Body of pancreas (tissue), 4 donors: ENCODE results near the gene SLC10A7. TPM values are rescaled to one million over a fixed set of nuclear protein-coding genes. Genes with fewer than 3 reads are reported as not detected.

Experiments
- ATAC-seq: fragments of 150-250 bp; one replicate; pipeline ENCODE4 v1.9.1; 2016
- DNase-seq, 4 donors: peaks; one replicate each; pipeline ENCODE4 v3.0.0-alpha.2; 2019
- H3K27ac ChIP-seq, 4 donors: fragments of 200-600 bp; sonication (generic); 1 replicate in 3 of 4; 2 replicates in 1 of 4; pipeline versions ENCODE4 v1.5.1 to v1.6.1; 2016 to 2019; ENCODE audit warnings: mild to moderate bottlenecking in 1 of 4, mixed read lengths in 1 of 4, moderate library complexity in 1 of 4
- H3K27me3 ChIP-seq, 2 donors: fragments of 200-600 bp; sonication (generic); one replicate each; pipeline ENCODE4 v1.6.0; 2016; ENCODE audit warnings: mild to moderate bottlenecking in 1 of 2
- H3K36me3 ChIP-seq, 2 donors: fragments of 200-600 bp; sonication (generic); replicated peaks in 1 of 2; 2 replicates each; pipeline ENCODE4 v1.5.1; 2016; ENCODE audit warnings: low read depth in 2 of 2; ENCODE audit not compliant: insufficient read depth in 1 of 2
- H3K4me1 ChIP-seq: fragments of 200-600 bp; sonication (generic); one replicate; pipeline ENCODE4 v1.6.0; 2016
- H3K4me3 ChIP-seq, 2 donors: fragments of 200-600 bp; sonication (generic); 1 replicate in 1 of 2; 2 replicates in 1 of 2; pipeline ENCODE4 v1.5.1; 2016 to 2019
- H3K9me3 ChIP-seq, 3 donors: fragments of 200-600 bp; sonication (generic); 1 replicate in 2 of 3; 2 replicates in 1 of 3; pipeline ENCODE4 v1.5.1; 2016
- CTCF ChIP-seq, 7 experiments: fragments of 450-650 bp in 4 of 7; fragments of 200-600 bp in 3 of 7; sonication (generic) in 3 of 7; IDR thresholded peaks; one replicate each; pipeline ENCODE4 v1.5.1; 2016 to 2019; ENCODE audit warnings: antibody characterized with exemption in 7 of 7
- POLR2A ChIP-seq, 3 donors: fragments of 450-650 bp; IDR thresholded peaks; one replicate each; pipeline ENCODE4 v1.6.1; 2016; ENCODE audit warnings: antibody characterized with exemption in 3 of 3, mild to moderate bottlenecking in 2 of 3
- WGBS, 2 donors: methylation state at CpG; one replicate each; pipeline ENCODE4 v1.1.5; 2017; 5-methylcytosine and 5-hydroxymethylcytosine counted together
- intact Hi-C: fragments of 100-400 bp; cut with DNase I; formaldehyde crosslinking; loops from one replicate; pipeline ENCODE4 v1.15.1; 2023
- total RNA-seq, 2 donors: library from RNA; depleted of rRNA; stranded (reverse); fragments of >200 nt; gene quantifications; one replicate each; pipeline ENCODE4 v1.1.0, GENCODE V29; 2016

Gene SLC10A7
- total RNA-seq, 2 donors from 2014 or later = 10.4 to 13.5 TPM

- Histone ChIP-seq H3K36me3 (no peaks in the 10 kb centered on the region), H3K4me3 (no peak overlapping the region), H3K27me3 (no peaks in the 10 kb centered on the region), H3K27ac (no peak overlapping the region), H3K4me1 (peaks cover 13% of the 10 kb centered on the region), H3K9me3 (no peaks in the 10 kb centered on the region)
- TF ChIP-seq POLR2A (IDR thresholded peaks at IDR 0.05) (no peak), CTCF (IDR thresholded peaks at IDR 0.05) (no peak)
- ATAC-seq (no peak), DNase-seq (no peak)
- intact Hi-C loops = no loop called here
- 85 to 88% methylated on average over 2 of the region's 2 CpGs for WGBS, 2 donors
Measured at GRCh38 chr4:146333895-146334262, 187.9 kb downstream of the SLC10A7 start.

GRCh38 chr4:146333187-146333894, 188.4 kb downstream of the SLC10A7 start:
- Histone ChIP-seq H3K27me3 (no peaks in the 10 kb centered on the region), H3K36me3 (no peaks in the 10 kb centered on the region), H3K4me3 (no peak overlapping the region), H3K27ac (no peak overlapping the region), H3K4me1 (peaks cover 13% of the 10 kb centered on the region), H3K9me3 (no peaks in the 10 kb centered on the region)
- 54 to 60% methylated on average over 4 of the region's 4 CpGs for WGBS, 2 donors
- intact Hi-C loops = no loop called here
- no peak for TF ChIP-seq CTCF (IDR thresholded peaks at IDR 0.05)
- ATAC-seq (no peak), DNase-seq (no peak)

GRCh38 chr4:146330392-146330791, 191.3 kb downstream of the SLC10A7 start:
- WGBS, 2 donors = 83 to 95% methylated on average over 4 of the region's 4 CpGs
- TF ChIP-seq POLR2A (IDR thresholded peaks at IDR 0.05) (no peak), CTCF (IDR thresholded peaks at IDR 0.05) (no peak)
- intact Hi-C loops = no loop called here

GRCh38 chr4:146329050-146329716, 192.6 kb downstream of the SLC10A7 start:
- Histone ChIP-seq H3K4me3 (no peak overlapping the region), H3K9me3 (no peaks in the 10 kb centered on the region), H3K4me1 (no peaks in the 10 kb centered on the region), H3K27ac (no peak overlapping the region), H3K27me3 (no peaks in the 10 kb centered on the region), H3K36me3 (no peaks in the 10 kb centered on the region)
- no peak for DNase-seq
- no peak for ATAC-seq
- TF ChIP-seq CTCF (IDR thresholded peaks at IDR 0.05) = no peak
- TF ChIP-seq POLR2A (IDR thresholded peaks at IDR 0.05) = no peak
- intact Hi-C loops = no loop called here

More at GRCh38 chr4:146330392-146330791, 191.3 kb downstream of the SLC10A7 start:
- H3K4me3 ChIP-seq = no peak overlapping the region
- no peaks in the 10 kb centered on the region for H3K27me3 ChIP-seq
- no peak for DNase-seq
- H3K9me3 ChIP-seq = no peaks in the 10 kb centered on the region
- H3K4me1 ChIP-seq = no peaks in the 10 kb centered on the region
- no peak overlapping the region for H3K27ac ChIP-seq
- H3K36me3 ChIP-seq = no peaks in the 10 kb centered on the region
- no peak for ATAC-seq
